GM08714 (cell line): ENCODE data around the gene CHAC1.

Experiments
- H3K4me3 ChIP-seq: fragments of 200-500 bp; sonication (Bioruptor generic); 2 replicates; pipeline ENCODE4 v1.5.1; 2014; ENCODE audit warnings: mild to moderate bottlenecking, low read length, inconsistent platforms
- ZNF274 ChIP-seq: IDR thresholded peaks from 2 replicates; pipeline ENCODE4 v1.6.1; 2012; ENCODE audit warnings: mild to moderate bottlenecking, low read depth, low read length

CHAC1 gene

DNA sequence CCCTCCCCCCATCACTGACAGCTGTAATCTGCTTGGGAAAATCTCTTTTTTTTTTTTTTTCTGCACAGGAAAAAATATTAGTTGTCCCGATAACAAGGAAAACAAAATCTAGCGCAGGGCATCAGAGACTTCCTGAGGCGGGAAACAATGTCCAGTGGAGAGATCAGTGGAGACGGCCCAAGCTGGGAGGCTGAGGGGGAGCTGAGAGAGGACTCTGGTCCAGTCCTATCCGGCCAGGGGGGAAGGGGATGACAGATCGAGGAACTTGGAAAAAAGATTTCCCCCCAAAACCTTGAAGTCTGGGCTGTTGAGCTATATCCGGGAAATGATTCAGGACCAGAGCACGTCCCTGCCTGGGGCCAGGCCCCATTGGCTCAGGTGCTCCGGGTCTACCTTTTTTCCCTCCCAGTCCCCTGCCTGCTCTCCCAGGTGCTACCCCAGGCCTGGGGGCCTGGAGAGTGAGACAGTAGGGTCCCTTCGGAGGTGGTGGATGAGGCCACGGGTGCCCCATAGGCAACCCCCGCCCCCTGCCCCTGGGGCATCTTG is 38.1 kb upstream of the CHAC1 start:
- TF ChIP-seq ZNF274, result no peak
- no peak overlapping the region for H3K4me3 ChIP-seq

DNA sequence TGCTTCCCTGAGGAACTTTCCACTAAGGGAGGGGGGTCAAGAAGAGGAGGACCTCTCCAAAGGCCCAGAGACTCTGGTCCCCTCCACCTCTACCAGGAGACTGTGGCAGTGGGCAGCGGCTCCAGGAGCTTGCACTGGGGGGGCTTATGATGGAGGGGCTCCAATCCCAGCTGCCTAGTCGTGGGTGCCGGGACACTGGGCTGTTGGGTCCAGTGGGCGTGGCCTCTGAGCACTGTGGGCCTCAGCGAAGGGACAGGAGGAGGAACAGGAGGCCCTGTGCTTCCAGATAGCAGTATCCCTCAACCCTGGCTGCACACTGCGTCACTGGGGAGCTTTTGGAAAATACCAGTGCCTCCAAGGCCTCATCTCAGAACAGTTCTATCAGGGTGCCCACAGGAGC is 37.6 kb upstream of the CHAC1 start:
- TF ChIP-seq ZNF274, result no peak
- H3K4me3 ChIP-seq, result no peak overlapping the region

DNA sequence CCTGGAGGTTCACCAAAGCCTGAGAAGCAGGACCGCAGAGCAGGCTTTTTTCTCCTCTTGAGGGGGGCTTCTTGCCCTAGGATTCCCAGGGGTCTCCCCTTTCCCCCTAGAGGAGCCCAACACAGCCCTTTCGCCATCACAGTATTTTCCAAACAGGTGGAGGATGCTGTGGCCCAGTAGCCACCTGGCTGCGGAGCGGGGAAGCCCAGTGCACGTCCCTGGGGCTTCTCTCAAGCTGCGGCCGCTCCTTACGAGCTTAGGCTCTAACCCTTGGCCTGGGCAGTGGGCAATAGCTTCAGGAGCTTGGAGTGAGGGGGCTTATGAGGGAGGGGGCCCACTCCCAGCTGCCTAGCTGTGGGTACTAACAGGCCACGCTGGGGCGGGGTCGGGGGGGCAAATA is 35.7 kb upstream of the CHAC1 start:
- TF ChIP-seq ZNF274, result no peak
- H3K4me3 ChIP-seq, result no peak overlapping the region

DNA sequence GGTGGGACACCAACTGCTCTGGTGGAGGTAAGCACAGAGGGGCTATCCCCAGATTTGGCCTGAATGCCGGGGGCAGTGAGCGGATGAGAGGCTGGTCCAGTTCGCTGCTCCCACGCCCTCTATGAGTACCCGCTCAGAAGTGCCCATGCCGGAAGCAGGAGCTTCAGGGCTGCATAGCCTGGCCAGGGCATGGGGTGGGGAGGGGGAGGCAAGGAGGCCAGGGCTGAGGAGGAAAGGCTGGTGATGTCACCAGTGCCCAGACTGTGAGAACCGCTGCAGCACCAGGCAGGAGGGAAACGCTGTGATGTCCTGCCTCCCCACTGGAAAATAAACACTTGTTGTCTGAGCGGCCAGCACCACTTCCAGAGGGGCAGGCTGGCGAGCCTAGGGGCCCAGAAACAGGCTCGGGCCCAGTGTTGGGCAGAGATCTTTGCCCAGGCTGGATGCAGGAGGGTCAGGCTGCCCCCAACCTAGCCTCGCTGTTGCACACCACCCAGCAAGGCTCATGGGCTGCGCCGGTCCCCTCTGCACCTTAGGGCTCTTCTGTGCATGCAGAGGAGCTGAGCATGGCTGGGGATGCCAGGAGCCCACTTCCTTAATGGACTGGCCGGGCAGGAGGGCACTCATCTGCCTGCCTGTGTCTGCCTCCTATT is 35.0 kb upstream of the CHAC1 start:
- TF ChIP-seq ZNF274, result no peak
- no peak overlapping the region for H3K4me3 ChIP-seq

DNA sequence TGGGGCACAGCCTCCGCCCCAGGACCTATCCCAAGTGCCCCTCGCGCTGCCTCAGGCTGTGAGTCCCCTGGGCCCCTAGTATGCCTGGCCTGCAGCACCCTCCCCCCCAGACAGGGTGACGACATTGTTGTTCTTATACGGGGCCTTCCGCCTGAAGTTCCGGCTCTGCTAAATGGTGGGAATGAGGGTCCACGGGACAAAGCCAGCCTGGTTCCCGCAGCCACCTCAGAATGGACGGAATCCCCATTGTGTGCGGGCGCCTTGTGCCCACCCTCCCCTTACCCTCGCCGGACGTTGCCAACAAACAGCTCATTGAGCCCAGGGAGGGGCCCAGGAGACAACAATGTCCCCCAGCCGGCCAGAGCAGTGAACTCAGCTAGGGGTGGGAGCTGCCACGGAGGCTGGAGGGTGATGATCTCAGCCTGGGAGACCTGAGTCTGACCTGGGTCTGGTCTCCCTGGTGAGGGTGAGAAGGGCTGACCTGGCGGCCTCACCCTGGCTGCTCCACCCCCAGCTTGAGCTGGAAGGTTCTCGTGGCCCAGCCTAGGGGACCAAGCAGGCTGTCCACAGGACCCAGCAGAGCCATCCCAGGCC is 34.4 kb upstream of the CHAC1 start:
- no peak overlapping the region for H3K4me3 ChIP-seq
- TF ChIP-seq ZNF274, result no peak

DNA sequence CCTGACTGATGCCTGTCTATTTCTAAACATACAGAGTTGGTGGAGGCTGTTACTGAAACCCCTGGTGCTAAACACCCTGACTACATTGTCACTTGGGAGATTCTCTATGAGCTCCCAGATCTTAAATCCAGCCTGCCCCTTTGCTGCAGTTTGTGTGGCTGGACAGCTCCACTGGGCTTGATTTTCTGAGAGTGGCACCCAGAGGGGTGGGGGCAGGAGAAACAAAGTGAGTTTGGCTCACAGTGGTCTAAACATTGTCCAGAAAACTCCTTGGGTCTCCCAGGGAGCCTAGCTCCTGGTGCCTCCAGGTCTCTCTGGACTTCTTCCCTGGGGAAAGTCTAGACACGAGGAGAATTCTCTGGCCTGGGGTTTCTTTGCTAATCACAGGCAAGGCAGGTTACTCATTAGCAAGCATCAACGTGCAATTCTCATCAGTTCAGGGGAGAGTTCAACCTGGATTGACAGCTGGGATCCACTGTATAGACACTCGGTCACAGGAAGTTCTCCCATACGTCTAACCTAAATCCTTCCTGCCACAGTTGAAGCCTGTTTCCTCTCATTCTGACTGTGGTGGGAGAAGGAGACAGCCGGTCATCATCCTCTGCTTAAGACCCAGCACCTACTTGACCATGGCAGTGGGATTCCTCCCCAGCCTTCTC is 31.2 kb upstream of the CHAC1 start:
- TF ChIP-seq ZNF274, result no peak
- H3K4me3 ChIP-seq, result no peak overlapping the region

DNA sequence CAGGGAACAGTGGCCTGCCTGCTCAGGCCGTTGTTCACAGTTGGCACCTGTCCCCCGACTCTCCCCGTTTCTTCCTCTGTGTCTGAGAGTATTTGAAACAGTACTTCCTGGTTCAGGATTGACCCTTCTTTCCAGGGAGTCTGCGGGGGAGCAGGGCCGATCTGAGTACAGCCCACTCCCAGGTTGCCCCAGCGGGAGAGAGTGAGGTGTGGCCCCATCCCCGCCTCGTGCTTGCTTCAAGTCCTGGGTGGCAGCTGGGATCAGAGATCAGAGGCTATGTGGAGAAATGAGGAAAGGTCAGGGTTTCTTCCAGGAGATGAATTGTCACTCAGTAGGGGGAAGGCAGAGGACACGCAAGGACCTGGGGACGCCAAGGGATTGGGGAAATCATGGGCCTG is 30.7 kb upstream of the CHAC1 start:
- H3K4me3 ChIP-seq, result no peak overlapping the region
- no peak for TF ChIP-seq ZNF274

DNA sequence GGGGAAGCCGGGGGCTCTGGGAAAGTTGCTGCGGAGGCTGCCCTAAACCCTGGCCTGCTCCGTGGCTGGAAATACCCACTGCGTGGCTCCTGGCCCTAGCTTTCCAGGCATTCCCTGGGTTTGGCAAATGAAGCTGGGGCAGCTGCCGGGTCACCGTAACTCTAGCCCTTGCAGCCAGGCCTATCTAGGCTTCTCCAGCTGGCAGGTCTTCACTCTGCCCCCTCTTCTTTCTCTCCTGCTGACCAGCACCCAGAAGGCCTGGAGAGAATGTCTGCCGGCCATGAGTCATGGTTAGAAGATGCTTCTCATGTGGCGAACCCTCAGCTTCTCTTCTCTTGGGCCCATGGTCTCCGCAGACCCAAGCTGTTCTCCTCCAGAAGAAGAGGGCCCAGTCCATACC is 29.7 kb upstream of the CHAC1 start:
- TF ChIP-seq ZNF274, result no peak
- H3K4me3 ChIP-seq, result no peak overlapping the region

DNA sequence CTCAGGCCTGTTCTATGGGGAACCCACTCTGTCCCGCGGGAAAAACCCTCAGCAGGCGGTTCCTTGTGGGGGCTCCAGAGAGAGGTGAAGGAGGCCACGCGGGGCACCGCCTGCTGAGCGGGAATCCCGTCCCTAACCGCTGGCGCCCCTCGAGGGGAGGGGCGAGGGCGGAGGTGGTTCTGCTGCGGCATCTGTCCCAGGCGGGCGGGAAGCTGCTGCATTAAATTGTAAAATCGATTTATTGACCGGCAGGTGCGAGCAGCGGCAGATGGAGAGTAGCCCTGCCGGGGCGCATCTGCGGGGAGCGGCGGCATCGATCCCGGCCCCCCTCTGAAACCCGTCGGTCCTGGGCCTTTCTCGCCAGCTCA is 27.8 kb upstream of the CHAC1 start:
- H3K4me3 ChIP-seq, result no peak overlapping the region
- no peak for TF ChIP-seq ZNF274

DNA sequence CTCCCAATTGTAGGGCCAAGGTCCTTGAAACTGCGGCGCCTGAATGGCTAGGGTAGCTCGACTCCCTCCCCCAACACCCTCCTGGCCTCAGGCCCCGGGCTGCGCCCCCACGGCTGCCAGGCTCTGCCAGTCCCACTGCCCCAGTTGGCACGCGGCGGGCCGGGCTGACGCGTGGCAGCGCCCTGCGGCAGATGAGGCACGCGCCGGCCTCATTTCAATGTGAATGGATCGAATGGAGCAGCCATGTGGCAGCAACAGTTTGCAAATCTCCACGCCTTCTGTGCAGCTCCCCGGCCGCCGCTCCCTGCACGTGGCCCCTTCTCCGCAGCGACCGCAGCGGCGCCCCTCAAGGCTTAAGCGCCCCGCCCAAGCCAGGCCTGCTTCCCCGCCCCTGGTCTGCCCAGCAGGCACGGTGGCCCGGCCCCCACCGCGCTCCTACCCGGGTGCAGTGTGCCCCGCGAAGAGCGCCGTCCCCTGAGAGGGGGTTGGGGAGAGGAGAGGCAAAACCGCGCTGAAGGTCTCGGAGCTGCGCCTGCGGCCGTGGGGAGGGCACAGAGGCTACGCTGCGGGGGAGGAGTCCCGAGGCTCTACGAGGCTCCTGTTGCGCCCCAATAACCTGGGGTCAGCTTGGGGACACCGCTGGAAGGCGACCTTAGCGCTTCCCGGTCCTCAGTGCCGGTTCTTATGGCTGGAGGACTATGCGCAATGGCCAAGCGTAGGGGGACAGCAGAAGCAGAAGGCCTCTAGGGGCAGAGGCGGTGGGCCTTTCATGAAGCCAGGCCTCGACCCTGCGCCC is 27.2 kb upstream of the CHAC1 start:
- H3K4me3 ChIP-seq, result no peak overlapping the region
- TF ChIP-seq ZNF274, result no peak

DNA sequence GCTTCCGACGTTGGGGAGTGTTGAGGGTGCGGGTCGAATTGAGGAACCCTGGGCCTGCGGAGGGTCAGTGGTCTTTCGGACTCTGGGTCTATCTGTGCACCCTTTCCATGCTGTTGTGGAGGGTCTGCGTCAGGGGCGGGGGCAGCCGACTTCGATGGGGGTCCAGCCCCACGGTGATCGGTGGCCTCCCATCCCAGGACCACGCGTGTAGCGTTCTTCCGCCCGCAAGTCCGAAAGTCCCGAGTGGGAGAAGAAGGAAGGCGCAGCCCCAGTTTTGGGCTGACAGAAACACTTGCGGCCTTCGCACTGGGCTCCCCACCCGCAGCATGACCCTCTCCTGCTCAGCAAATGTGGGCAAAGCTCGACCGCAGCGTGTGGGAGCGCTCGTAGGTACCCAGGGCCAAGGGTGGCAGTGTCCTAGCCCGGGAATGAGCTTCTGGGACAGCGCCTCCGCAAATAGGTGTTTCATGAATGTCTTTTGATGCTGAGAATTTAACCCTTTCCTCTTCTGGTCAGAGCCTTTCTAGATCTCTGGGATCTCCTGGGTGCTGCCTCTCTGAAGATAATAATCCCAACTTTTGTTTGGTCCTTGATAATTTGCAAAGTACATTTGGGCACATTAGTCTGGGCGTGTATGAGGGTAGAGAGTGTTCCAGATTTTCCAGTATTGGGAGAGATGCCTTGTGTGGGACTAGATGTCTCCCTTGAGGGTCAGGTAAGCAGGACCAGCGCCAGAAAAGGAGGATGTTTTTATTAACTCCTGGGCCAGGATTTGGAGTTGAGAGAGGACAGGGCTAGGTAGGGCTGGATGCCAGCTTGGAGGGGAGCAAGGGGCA is 26.4 kb upstream of the CHAC1 start:
- H3K4me3 ChIP-seq, result no peak overlapping the region
- TF ChIP-seq ZNF274, result no peak

DNA sequence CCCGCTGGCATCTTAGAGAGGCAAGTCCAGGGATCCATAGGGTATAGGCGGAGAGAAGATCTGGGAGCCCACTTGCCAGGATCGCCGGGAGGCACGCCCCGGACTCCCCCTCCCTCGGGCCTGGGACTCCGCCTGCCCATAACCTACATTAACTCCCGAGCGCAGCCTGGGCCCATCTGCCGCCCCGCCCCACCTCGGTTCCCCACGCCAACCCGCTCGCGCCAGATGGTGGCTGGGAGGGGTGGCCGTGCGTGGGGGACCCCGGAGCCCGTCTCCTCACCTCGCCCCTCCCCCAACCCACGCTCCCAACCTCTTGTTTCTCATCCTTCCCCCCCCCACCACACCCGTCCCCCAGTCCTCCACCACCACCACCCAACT is 25.8 kb upstream of the CHAC1 start:
- H3K4me3 ChIP-seq, result no peak overlapping the region
- no peak for TF ChIP-seq ZNF274

DNA sequence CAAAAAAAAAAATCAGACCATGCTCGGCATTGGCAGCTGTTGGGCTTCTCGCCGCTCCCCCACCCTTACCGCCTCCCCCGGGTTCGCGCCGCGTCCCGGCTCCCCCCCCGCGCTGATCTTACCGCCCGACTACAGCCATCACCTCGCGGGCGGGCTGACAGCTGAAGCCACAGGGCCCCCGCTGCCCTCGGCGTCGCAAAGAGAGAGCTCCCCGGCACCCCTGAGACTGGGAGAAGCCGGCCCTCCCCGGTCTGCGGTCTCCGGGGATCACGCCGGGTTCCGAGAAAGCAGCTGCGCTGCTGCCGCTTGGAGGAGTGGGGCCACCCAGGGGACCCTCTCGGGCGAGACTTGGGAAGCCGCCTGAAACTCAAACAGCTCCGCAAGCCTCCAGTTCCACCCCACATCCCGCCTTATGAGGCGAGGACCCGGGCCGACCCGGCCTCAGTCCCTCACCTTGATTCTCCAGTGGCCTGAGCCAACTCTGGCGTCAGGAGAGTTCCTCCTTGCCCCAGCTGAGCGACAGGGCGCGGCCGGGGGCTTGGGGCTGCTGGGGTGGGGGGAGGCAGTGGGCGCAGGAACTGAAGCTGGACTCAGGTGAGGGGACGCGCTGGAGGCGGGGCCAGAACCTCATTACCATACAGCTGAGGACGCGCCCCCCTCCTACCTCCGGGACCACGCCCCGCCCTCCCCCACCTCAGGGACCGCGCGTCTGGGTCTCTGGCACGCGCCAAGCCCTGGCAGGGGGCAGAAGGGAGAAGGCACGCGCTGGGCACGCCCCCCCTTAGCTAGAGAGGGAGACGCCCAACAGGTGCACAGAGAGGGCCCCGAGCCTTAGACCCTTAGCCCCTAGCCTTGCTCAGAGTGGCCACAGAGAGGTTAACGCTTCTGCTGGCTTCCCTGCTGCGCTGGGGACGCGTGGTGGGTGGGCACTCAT is 25.1 kb upstream of the CHAC1 start:
- H3K4me3 ChIP-seq, result peak overlapping the region; percentile 39; the same call in 1 of the 2 replicates
- TF ChIP-seq ZNF274, result no peak
